Endothelial cell of umbilical vein (primary cell): ENCODE results near the gene TMEM120B.

Source experiments
- EZH2 ChIP-seq: IDR thresholded peaks from 2 replicates; pipeline ENCODE4 v1.6.1; 2012; ENCODE audit warnings: borderline replicate concordance, low read depth, mild to moderate bottlenecking, moderate library complexity, low read length, inconsistent platforms; ENCODE audit not compliant: severe bottlenecking
- MYC ChIP-seq: IDR thresholded peaks from one replicate; pipeline ENCODE4 v1.6.1; 2011; ENCODE audit warnings: mild to moderate bottlenecking, low read depth, low read length
- POLR2AphosphoS5 ChIP-seq: IDR thresholded peaks from 2 replicates; pipeline ENCODE4 v1.6.1; 2012; ENCODE audit warnings: low read depth, mild to moderate bottlenecking, control low read depth, low read length, moderate library complexity; ENCODE audit not compliant: insufficient read depth
- TF ChIP-seq, protein P1 (sequence below), 2 donors: IDR thresholded peaks; 1 replicate in 1 of 2; 2 replicates in 1 of 2; pipeline ENCODE4 v1.5.1; 2011; ENCODE audit warnings: low read length in 2 of 2, mild to moderate bottlenecking in 2 of 2, moderate library complexity in 2 of 2, control low read depth in 1 of 2, inconsistent platforms in 1 of 2, low read depth in 1 of 2; ENCODE audit not compliant: insufficient read depth in 1 of 2; ENCODE audit errors: extremely low read depth in 1 of 2
- TF ChIP-seq, protein P2 (sequence below): IDR thresholded peaks from 2 replicates; pipeline ENCODE4 v1.6.1; 2011; ENCODE audit not compliant: insufficient read depth, insufficient read length

DNA sequence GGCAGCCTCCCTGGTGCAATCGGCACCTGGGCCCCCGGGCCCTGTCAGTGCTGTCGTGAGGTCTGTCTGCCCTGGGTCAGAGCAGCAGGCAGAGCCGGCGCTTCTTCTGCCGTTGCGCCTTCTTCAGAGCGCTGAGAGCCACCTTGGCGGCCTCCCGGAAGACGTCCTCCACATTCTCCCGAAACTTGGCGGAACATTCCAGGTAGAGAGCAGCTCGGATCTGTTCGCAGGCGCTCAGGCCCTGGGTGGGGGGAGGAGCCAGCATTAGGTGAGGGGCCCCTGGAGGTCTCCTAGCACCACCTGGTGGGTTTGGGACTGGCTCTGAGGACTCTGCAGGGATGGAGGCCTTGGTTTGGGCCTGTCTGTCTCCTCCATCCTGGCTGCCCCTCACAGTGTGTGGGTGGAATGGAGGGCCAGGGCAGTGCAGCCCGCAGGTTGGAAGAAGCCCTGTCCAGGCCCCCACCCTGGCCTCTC is 66.9 kb downstream of the TMEM120B start:
- TF ChIP-seq POLR2AphosphoS5 (no peak), EZH2 (no peak), MYC (no peak)
- TF ChIP-seq, protein P1, sequence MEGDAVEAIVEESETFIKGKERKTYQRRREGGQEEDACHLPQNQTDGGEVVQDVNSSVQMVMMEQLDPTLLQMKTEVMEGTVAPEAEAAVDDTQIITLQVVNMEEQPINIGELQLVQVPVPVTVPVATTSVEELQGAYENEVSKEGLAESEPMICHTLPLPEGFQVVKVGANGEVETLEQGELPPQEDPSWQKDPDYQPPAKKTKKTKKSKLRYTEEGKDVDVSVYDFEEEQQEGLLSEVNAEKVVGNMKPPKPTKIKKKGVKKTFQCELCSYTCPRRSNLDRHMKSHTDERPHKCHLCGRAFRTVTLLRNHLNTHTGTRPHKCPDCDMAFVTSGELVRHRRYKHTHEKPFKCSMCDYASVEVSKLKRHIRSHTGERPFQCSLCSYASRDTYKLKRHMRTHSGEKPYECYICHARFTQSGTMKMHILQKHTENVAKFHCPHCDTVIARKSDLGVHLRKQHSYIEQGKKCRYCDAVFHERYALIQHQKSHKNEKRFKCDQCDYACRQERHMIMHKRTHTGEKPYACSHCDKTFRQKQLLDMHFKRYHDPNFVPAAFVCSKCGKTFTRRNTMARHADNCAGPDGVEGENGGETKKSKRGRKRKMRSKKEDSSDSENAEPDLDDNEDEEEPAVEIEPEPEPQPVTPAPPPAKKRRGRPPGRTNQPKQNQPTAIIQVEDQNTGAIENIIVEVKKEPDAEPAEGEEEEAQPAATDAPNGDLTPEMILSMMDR (IDR thresholded peaks at IDR 0.05; ENCODE audit: extremely low read depth in 1 of 2, insufficient read depth in 1 of 2, low read depth in 1 of 2, low read length in 2 of 2), result no peak
- TF ChIP-seq, protein P2, sequence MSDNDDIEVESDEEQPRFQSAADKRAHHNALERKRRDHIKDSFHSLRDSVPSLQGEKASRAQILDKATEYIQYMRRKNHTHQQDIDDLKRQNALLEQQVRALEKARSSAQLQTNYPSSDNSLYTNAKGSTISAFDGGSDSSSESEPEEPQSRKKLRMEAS, result no peak
